ENCODE data around the gene NAT10. TPM values are rescaled to one million over a fixed set of nuclear protein-coding genes. Genes with fewer than 3 reads are reported as not detected.

The NAT10 gene
- polyA plus RNA-seq, 1 donor from 2014 or later = 12.7 TPM

- Histone ChIP-seq H3K4me3 (ENCODE audit: low read length) (no peak overlapping the region), H3K9me2 (ENCODE audit: insufficient read depth, low read length) (no peaks in the 10 kb centered on the region), H3K79me2 (replicated peaks; ENCODE audit: insufficient read depth, low read length) (peaks cover 64% of the 10 kb centered on the region), H3K9ac (ENCODE audit: low read length) (no peak overlapping the region), H3K4me2 (ENCODE audit: low read length) (no peak overlapping the region), H3K27me3 (ENCODE audit: insufficient read depth, low read depth, low read length) (no peaks in the 10 kb centered on the region), H3F3A (ENCODE audit: insufficient read depth, low read length, poor library complexity, severe bottlenecking) (no peaks in the 10 kb centered on the region), H3K9me3 (ENCODE audit: low read length) (no peaks in the 10 kb centered on the region), H4K20me1 (ENCODE audit: insufficient read depth) (peaks cover 33% of the 10 kb centered on the region), H2AFZ (ENCODE audit: low read depth, low read length) (no peak overlapping the region), H3K27ac (ENCODE audit: low read length) (no peak overlapping the region), H3K36me3 (ENCODE audit: insufficient read depth, low read length) (peaks cover 25% of the 10 kb centered on the region)
- no peak for TF ChIP-seq REST (IDR thresholded peaks at IDR 0.05; ENCODE audit: borderline replicate concordance)
- no peak for TF ChIP-seq MXI1 (conservative IDR thresholded peaks at IDR 0.05; ENCODE audit: poor library complexity, severe bottlenecking)
These were observed 30.1 kb upstream of the NAT10 start for GRCh38 chr11:34075178-34075820.

- Histone ChIP-seq H3K4me2 (ENCODE audit: low read length) (no peak overlapping the region), H3K79me2 (replicated peaks; ENCODE audit: insufficient read depth, low read length) (peaks cover 25% of the 10 kb centered on the region), H3K4me3 (ENCODE audit: low read length) (no peak overlapping the region), H4K20me1 (ENCODE audit: insufficient read depth) (peaks cover 16% of the 10 kb centered on the region), H3K27me3 (ENCODE audit: insufficient read depth, low read depth, low read length) (no peaks in the 10 kb centered on the region), H3K36me3 (ENCODE audit: insufficient read depth, low read length) (peaks cover 38% of the 10 kb centered on the region), H3K27ac (ENCODE audit: low read length) (no peak overlapping the region), H3F3A (ENCODE audit: insufficient read depth, low read length, poor library complexity, severe bottlenecking) (no peaks in the 10 kb centered on the region), H3K9me3 (ENCODE audit: low read length) (no peaks in the 10 kb centered on the region), H3K9ac (ENCODE audit: low read length) (no peak overlapping the region), H2AFZ (ENCODE audit: low read depth, low read length) (no peak overlapping the region), H3K9me2 (ENCODE audit: insufficient read depth, low read length) (no peaks in the 10 kb centered on the region)
- TF ChIP-seq REST (IDR thresholded peaks at IDR 0.05; ENCODE audit: borderline replicate concordance) (no peak), TAF1 (IDR thresholded peaks at IDR 0.05; ENCODE audit: low read depth) (no peak), SMC3 (conservative IDR thresholded peaks at IDR 0.05; ENCODE audit: poor library complexity) (no peak)
These were observed 24.8 kb upstream of the NAT10 start for GRCh38 chr11:34080609-34081008.

GRCh38 chr11:34084637-34085036 lies 20.8 kb upstream of the NAT10 start:
- H3K27ac ChIP-seq (ENCODE audit: low read length) = no peak overlapping the region
- no peak overlapping the region for H3K9ac ChIP-seq (ENCODE audit: low read length)
- H3K79me2 ChIP-seq (replicated peaks; ENCODE audit: insufficient read depth, low read length) = peaks cover 8% of the 10 kb centered on the region
- no peak overlapping the region for H3K4me2 ChIP-seq (ENCODE audit: low read length)
- no peaks in the 10 kb centered on the region for H3F3A ChIP-seq (ENCODE audit: insufficient read depth, low read length, poor library complexity, severe bottlenecking)
- no peak overlapping the region for H2AFZ ChIP-seq (ENCODE audit: low read depth, low read length)
- TF ChIP-seq MXI1 (conservative IDR thresholded peaks at IDR 0.05; ENCODE audit: poor library complexity, severe bottlenecking) (no peak), RAD21 (conservative IDR thresholded peaks at IDR 0.05) (no peak), EP300 (conservative IDR thresholded peaks at IDR 0.05; ENCODE audit: poor library complexity, severe bottlenecking) (no peak), CTCF (IDR thresholded peaks at IDR 0.05; ENCODE audit: poor library complexity, severe bottlenecking) (no peak), SMC3 (conservative IDR thresholded peaks at IDR 0.05; ENCODE audit: poor library complexity) (no peak), EZH2 (IDR thresholded peaks at IDR 0.05; ENCODE audit: borderline replicate concordance, insufficient read depth, low read length, poor library complexity, severe bottlenecking) (no peak), TAF1 (IDR thresholded peaks at IDR 0.05; ENCODE audit: low read depth) (no peak), POLR2AphosphoS5 (IDR thresholded peaks at IDR 0.05) (no peak), REST (IDR thresholded peaks at IDR 0.05; ENCODE audit: borderline replicate concordance) (no peak)
- H3K36me3 ChIP-seq (ENCODE audit: insufficient read depth, low read length) = peaks cover 22% of the 10 kb centered on the region
- no peaks in the 10 kb centered on the region for H3K9me2 ChIP-seq (ENCODE audit: insufficient read depth, low read length)
- H3K9me3 ChIP-seq (ENCODE audit: low read length) = no peaks in the 10 kb centered on the region
- H3K27me3 ChIP-seq (ENCODE audit: insufficient read depth, low read depth, low read length) = no peaks in the 10 kb centered on the region
- H3K4me3 ChIP-seq (ENCODE audit: low read length) = no peak overlapping the region
- peaks cover 13% of the 10 kb centered on the region for H4K20me1 ChIP-seq (ENCODE audit: insufficient read depth)

All from neural cell (in vitro differentiated cells).